Raji (cell line): Measurements from ENCODE around the gene SLC39A11.

Experiments
- POLR2A ChIP-seq: IDR thresholded peaks from 2 replicates; pipeline ENCODE4 v1.6.1; 2011; ENCODE audit warnings: low read depth, low read length, control low read depth; ENCODE audit not compliant: insufficient read depth

The SLC39A11 gene

DNA sequence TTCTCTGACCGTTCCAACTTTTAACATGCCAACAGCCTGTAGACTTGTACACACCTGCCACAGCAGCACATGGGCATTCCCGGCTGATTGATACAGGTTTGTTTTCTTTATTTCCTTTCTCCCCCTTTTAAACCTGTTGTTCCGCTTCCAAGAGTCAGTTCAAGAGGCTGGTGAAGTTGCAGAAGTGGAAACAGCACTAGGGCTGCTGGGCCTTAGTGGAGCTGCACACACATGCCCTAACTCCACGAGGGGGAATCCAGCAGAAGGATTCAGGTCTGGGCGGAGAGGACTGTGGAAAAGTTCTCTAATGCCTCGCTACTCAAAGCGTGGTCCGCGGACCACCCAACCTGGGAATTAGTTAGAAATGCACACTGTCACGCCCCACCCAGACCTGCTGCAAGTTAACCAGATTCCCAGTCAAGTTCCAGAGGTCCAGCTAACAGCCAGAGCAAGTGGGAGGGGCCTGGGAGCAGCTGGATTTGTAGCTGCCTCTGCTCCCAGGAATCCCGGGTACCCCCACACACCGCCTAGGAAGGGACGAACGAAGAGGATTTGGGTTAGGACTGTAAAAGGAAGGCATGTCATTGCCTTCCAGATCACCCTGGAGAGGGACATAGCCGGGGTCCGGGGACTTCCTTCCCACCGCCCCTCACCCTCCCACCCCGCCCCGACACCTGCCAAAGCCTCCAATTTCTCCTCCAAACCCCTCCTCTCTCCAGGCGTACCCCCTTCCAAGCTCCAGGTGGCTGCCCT is 542 bp downstream of the SLC39A11 start:
- no peak for TF ChIP-seq POLR2A

DNA sequence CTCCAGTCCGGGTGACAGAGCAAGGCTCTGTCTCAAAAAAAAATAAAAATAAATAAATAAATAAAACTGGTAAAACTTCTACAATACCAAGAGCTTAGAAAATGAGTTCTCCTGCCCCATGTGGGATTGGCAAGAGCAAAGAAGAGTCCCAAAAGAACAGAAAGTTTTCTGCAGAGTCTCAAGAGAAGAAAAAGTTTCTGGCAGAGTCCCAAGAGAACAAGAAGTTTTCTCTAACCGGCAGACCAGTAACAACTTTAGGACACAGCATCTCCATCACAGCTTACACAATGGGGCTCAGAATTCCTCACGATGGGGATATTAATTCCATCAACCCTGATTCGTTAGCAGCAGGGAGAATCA is 1.1 kb downstream of the SLC39A11 start:
- TF ChIP-seq POLR2A = no peak

DNA sequence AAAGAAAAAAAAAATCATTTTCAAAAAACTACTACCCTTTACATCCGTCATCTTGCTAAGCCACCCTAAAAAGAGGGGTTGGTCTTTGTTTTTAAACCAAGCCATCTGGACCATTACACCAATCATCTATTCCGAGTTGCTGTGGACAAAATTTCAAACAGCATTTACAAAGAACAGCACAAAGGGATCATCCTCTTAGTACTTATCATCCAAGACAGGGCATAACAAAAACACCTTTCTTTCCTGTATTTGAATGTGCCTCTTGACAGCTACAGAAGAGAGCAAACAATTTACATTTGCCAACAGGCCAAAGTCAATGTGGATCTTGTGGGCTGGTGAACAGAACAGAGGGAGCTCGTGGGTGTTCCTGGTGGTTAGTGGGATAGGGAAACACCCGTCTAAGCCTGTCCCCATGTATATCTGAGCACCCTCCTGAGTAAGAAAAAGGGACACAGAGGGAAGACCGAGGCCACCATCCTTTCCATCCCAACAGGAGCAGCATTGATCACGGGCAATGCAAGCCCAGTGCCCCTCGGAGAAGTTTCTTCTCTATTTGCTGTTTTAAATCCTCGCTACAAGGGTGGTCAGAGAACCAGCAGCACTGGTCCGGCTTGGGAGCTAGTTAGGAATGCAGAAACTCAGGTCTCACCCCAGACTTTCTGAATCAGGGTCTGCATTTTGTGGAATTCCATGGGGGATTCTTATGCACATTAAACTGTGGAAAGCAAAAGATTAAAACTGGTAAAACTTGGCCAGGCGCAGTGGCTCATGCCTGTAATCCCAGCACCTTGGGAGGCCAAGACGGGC is 1.9 kb downstream of the SLC39A11 start:
- TF ChIP-seq POLR2A = no peak

DNA sequence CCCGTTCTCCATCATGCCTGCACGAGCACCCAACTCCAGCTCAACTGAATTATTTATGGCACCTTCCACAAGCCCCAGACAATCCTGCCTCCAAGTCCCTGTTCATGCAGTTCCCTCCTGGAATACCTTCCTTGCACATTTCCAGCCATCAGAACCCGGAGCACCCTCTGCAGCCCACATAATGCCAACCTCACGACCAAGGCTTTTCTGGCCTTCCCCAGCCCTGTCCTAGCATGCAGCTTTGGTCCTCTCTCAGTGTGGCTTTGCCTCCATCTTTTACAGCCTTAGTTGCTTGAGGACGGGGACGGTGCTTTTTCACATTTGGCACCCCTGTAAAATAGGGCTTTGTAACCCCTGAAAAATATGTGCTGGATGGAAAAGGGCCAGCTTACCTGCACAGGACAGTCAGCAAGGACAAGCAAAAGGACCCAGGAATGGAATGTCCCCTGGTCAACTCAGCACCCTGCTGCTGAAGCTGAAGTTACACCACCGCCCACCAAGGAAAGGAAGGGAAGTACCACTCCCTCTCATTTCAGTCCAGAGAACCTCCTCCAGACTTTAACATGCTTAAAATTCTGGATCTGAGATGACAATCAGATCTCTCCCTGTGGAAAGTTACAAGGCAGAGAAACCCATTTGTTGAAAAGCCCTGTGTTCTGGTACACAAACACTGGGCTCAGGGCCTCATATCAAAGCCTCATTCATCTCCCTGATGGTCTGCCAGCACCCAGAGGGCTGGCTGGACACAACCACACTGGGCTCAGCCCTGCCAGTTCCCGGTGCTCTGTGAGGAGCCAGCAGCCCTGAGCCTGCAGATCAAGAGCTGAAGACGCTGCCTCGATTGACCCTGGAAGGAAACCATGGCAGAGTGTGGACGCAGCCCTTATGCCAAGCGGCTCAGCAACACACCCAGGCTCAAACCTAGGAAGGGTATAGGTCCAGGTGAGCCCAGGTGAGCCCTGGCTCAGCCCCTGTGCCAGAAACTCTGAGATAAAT is 2.9 kb downstream of the SLC39A11 start:
- TF ChIP-seq POLR2A = no peak

DNA sequence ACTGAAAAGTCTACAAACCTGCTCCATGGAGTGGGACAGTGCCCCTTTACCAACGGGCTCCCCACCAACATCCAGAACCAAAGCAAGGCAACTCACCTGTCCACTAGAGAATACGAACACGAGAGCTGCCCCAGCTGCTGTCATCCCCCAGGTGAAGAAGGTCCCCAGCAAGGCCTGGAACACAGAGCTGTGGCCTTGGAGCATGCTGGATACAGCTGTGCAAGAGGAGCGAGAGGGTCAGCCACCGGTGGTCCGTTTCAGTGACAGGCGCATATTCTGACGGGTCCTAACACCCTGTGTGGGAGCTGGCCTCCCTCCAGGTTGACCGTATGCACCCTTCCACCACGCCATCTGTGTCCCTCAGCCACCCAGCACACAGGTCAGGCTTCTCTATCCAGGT is 3.9 kb downstream of the SLC39A11 start:
- TF ChIP-seq POLR2A = no peak

DNA sequence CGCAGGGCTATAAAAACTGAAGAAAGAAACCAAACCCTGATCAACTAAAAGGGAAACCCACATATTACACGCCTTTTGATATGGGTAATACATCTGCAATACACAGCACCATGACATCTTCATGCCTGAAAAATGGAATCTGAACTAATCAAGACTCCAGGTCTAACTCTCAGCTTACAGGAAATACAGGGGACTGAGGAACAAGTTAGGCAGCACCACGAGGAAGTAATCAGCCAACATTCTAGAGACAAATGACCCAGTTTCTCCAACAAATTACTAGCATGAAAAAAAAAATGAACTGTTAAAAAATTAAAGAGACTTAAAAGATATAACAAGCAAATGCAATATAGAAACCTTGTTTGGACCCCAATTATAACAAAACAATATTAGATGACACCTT is 9.1 kb downstream of the SLC39A11 start:
- TF ChIP-seq POLR2A = no peak

DNA sequence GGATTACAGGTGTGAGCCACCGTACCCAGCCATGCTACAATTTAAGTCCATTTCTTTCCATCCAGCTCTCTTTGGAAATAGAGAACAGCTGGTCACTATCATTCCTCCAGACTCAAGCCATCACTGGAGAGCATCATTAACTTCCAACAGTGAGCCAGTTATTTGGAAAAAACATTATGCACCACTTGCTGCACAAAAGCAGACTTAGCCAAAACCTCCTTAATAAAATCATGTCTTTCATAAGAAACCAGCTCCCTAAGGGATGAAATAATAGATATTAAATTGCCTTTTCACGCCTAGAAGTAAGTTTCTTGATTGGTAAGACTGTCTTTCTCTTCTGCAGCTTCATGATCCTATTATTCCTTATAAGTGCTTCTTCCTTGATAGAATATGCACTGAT is 17.9 kb downstream of the SLC39A11 start:
- no peak for TF ChIP-seq POLR2A

DNA sequence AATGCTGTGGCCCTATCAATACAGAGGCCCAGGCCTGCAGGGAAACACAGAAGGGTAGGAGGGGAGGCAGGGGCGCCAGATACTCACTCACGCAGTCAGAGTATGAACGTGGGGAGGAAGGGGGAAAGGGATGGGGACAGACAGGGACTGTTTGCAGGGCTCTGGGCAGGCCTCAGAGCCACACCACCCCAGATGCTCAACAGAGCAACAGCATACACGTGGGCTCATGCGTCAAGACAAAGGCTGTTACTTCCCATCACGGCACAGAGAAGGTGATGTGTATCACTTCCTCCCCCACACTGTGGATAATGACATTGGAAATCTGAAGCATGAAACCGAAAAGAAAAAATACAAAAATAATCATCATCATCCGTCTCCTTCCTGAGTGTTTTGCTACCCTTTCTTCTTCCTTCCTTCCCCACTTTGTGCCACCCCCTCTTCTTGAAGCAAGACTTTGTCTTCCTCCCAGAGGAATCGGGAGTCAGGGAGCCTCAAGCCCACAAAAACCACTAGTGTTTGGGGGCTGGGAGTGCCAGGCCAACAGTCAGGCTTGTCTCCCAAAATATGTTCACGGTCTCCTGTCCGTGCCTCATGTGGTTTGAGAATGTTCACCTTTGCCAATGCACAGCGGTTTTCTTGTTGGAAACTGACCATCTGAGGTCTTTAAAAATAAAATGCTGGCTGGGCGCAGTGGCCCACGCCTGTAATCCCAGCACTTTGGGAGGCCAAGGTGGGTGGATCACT is 20.1 kb downstream of the SLC39A11 start:
- no peak for TF ChIP-seq POLR2A

DNA sequence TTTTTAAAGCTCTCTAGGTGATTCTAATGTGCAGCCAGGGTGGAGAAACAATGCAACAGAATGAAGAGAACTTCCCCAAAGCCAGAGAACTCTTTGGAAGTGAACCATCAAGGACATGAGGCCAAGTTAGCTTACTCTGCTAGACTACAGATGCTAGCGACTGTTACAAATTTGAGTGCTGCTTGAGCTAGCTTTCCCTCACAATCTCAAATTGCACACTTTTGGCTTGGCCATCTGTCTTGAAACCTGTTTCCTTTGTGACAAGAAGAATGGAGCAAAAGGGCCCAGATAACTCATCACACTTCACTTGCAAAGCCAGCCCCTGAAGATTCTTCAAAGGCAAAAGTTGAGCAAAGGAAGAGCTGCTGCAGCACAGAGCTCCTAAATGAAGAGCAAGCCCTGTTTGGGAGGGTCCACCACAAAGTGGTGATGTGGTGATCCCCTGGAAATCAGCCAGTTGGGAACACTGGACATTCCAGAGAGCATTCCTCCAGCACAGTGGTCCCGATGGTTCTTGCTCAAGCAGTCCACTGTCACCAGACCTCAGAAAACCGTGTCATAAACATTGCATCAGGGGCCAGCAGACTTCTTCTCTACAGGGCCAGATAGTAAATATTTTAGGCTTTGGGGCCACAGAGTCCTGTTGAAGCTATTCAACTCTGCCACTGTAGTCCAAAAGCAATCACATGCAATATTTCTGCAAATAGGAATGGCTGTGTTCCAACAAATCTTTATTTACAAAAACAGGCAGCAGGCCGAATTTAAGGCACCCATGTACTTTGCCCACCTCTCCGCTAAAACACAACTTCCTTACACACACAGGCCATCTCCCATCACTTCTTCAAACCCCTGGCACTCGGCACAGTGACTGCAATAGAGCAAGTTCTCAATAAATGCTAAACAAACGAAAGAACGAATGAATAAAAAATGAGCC is 21.2 kb downstream of the SLC39A11 start:
- TF ChIP-seq POLR2A = no peak

DNA sequence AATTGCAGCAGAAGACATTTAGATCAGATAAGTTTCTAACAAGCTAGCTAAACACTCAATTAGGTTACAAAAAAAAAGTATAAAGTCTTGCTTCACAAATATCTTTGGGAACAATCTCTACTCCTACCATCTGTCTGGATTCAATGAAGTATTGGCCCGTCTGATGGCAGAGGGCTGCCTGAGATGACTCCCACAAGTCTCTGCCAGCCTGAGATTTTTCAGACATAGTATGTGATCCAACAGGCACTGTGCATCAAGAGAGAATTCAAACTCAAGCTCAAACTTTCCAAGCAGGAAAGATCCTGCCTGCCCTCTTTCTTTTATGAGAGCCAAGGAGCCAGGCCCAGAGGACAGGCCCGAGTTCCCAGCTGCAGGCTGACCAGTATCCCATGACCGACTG is 22.6 kb downstream of the SLC39A11 start:
- no peak for TF ChIP-seq POLR2A

DNA sequence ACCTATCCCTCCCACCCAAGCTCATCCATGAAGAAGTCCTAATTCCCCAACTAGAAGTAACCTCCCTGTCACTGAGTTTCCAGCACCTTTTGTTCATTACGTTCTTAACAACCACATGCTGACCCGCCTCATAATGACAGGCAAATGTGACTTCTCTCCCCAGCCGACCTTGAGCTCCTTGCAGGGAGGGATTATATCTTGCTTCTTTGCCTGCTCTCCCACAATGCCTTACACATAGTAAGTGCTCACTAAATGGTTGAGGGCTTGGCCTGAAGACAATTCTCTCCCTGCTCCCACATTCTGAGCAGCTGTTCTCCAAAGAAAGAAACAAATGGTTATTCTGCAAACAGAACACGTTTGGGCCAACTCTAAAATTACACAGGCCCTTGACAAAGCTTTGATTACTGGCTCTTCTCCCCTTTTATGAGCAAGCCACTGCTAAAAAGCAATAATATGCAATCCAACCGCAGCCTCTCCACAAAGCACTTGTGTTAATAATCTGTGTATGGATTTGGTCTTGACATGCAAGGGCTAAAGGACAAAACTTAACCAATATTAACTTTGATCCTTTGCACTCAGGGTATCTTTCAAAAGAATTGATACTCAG is 23.2 kb downstream of the SLC39A11 start:
- no peak for TF ChIP-seq POLR2A

DNA sequence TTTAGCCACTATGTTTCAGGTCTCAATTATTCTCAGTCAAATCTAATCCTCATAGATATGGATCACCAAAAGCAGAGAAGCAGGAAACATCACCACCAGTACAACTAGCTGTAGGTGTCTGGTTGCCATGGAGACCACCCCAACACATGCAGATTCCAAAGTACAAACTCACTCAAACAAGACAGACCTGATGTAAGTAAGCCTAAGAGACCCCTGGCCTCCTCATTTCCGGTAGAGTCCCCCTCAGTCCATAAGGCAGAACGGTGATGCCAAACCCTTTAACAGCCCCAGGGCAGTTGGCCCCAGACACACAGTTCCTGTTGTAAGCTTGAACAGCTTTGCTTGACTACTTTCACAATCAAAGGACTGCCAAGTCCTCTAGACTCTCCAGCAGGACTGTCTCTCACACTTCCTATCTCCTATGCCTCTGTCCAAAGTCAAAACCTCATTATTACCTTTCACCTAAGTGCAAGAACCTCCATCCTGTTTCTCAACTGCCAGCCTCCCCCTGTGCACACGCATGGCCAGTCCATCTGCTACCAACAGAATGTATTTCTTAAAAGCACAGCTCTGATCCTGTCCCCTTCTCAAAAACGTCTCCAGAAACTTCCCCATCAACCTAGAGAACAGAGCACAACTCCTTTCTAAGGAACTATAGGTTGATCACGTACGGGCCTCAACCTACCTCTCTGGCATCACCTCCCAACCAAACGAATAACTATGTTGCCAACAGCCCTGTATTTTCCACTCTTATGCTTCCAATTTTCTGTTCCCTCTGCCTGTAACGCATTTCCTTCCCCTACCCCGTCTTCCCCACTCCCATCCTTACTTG is 23.9 kb downstream of the SLC39A11 start:
- no peak for TF ChIP-seq POLR2A
